Measurements from ENCODE around the gene QARS1.
A peak's percentile ranks its signal among the peaks of the same experiment; 100 is the strongest.

The QARS1 gene

DNA sequence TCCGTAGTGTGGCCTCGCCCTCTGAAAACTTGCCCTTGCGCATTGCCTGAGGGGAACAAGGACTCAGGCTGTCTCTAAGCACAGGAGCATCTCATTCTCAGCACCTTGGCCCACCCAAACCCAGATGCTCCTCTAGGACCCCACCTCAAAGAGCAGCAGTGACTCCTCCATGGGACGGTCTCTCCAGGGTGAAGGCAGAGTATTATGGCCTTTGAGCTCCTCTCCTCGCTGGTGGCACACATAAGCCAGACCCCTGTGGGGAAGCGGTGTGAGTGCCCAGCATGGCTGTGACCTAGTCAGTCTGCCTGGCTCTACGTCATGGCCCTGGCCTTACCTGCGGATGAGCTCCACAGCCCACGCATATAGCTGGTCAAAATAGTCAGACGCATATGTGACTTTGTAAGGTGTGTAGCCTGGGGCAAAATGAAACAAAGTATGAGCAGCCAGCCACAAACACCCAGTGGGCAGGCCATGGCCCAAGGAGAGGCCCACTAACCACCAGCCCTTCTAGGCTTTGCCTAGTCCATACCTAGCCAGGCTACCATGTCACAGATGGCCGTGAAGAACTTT, 4.4 kb downstream of the QARS1 start:
- no peak overlapping the region for H3K27ac Mint-ChIP-seq
- no peak overlapping the region for H3K4me3 Mint-ChIP-seq
- peaks cover 55% of the 10 kb centered on the region for H3K36me3 Mint-ChIP-seq (ENCODE audit: low read depth)
- H3K9me3 Mint-ChIP-seq, result no peaks in the 10 kb centered on the region
- H3K4me1 Mint-ChIP-seq (ENCODE audit: low read depth), result peaks cover 23% of the 10 kb centered on the region
- H3K27me3 Mint-ChIP-seq, result no peaks in the 10 kb centered on the region

DNA sequence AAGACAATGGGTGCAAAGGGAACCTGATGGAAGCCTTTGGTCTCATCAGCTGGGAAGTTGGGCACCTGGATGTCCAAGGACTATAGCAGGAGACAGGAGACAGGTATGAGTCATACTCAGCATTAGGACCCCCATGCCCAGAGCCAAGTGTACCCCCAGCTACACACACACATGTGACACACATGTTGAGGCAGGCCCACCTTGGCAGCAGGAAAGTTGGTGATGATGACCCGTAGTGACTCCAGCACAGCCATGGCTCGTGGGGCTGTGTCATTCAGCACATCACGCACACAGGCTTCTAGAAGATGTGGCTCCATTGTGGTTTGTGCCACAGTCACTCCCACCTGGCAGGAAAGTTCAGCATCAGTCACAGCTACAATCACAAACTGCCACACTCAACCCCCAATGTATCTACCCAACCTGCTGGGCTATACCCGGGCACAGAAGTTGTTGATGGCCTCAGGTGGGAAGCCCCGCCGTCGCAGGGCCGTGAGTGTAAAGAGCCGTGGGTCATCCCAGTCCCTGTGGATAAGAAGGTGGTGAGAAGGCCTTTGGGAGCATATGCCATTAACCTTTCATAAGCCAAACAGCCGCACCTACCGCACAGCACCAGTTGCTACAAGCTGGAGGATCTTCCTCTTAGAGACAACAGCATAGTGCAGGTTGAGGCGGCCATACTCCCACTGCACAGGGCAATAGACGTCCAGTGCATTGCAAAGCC, 5.5 kb downstream of the QARS1 start:
- Mint-ChIP-seq H3K4me3 (no peak overlapping the region), H3K9me3 (no peaks in the 10 kb centered on the region), H3K27me3 (no peaks in the 10 kb centered on the region), H3K4me1 (ENCODE audit: low read depth) (peaks cover 20% of the 10 kb centered on the region), H3K36me3 (ENCODE audit: low read depth) (peaks cover 52% of the 10 kb centered on the region), H3K27ac (peak overlapping the region; percentile 55)

DNA sequence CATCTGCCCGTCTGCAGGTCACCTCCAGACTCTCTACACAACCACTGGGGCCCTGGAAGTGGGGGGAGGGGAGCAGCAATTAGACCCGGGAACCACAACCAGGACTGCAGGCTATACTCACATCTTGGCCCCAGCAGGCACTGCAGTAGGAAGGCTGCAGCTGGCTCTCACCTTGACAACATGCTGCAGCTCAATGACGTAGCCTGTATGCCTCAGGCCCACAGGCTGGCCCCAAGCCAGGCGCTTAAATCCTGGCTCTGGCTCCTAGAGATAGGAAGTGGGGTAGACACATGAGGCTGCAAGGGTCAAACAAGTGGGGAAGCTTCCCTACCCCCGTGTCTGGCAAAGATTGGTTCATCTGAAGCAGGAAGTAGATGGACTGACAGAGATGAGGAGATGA, 6.1 kb downstream of the QARS1 start:
- no peaks in the 10 kb centered on the region for H3K9me3 Mint-ChIP-seq
- no peak overlapping the region for H3K4me3 Mint-ChIP-seq
- H3K27me3 Mint-ChIP-seq, result no peaks in the 10 kb centered on the region
- no peak overlapping the region for H3K27ac Mint-ChIP-seq
- peaks cover 14% of the 10 kb centered on the region for H3K4me1 Mint-ChIP-seq (ENCODE audit: low read depth)
- H3K36me3 Mint-ChIP-seq (ENCODE audit: low read depth), result peaks cover 50% of the 10 kb centered on the region

DNA sequence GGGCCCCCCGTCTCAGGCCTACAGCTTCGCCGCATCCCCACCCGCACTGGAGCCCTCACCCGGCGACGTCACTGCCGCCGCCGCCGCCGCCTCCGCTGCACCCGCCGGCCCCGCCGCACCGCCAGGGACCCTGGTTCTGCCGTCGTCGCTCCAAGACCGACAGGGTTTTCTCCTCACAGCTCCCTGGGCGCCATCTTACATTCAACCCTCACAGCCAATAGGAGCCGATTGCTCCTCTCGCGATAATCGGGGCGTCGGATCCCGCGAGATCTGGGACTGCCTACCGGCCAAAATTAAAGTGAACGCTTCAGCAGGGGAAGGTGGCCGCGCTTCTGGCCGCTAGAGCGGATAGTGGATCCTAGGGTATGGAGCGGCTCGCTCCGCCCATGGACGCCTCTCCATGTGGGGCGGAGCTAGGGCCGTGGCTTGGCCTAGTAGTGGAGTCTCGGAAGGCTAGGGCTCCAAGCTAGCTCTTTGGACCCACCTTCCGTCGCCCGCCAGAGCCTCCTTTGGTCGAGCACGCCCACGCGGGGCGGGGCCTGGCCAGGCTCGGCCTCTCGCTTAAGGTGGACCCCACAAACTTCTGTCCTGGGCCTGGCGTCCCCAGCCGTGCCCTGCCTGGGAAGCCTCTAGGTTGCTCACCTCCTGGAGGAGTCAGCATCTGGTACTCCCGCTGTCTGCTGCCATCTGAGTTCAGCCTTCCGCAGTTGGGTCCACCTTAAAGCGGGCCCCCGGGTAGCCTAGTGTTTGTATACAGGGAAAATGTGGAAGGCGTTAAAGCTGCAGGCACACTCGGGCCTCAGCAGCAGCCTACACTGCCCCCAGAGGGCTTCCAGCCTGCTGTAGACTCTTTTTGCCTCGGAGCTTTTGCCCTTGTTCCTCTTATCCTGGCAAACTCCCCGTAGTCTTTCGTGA, 10.4 kb downstream of the QARS1 start, which contains the start of gene QRICH1:
Gene QRICH1, minus strand, starts transcription at position 219 of the 915 bp plus-strand sequence. CDS start 17,054 bp downstream, outside the sequence.
- H3K27me3 Mint-ChIP-seq, result no peaks in the 10 kb centered on the region
- H3K9me3 Mint-ChIP-seq, result no peaks in the 10 kb centered on the region
- peaks cover 40% of the 10 kb centered on the region for H3K36me3 Mint-ChIP-seq (ENCODE audit: low read depth)
- peaks cover 42% of the 10 kb centered on the region for H3K4me1 Mint-ChIP-seq (ENCODE audit: low read depth)
- peak within 1 kb of the TSS; percentile 92 for H3K4me3 Mint-ChIP-seq
- peak within 1 kb of the TSS; percentile 94 for H3K27ac Mint-ChIP-seq

DNA sequence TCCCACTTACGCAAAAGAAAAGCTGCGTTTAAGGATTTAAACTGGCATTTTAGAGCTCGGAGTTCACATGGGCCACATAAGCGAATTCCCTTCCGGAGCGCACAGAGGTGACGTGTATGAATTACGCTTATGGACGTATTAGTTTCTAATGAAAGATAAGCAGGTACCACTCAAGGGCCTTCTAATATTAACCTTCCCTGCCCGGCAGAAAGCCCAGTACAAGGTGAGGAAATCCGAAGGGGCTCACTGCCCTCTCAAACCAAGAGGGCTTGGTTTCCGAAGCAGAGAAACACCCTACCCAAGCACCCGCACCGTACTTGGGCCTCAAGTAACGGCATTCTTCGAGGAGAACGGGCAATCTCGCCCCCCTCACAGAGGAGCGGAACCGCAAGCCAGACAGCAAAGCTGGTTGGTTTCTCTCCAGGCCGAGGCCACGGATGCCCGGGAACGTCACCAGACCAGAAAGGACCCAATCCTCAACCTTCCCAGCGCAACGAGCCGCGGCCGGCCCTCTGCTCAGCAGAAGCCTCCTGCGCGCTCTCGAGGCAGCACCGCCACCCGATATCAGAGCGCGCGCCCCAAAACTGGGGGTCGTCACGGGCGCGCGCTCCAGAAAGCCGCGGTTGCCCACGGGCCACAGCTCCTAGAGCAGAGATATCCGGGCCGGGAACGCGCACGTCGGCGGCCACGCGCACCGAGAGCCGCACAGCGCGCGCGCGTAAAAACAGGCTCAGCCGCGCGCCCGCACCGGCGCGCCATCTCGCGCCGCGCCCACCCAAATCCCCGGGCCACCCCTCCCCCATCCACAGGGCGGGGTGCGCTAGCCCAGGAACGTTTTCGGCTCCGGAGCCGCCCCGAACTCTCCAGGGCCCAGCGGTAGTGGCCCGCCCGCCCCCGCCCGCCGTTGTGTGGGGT, 11.4 kb downstream of the QARS1 start:
- Mint-ChIP-seq H3K9me3 (no peaks in the 10 kb centered on the region), H3K27ac (peak overlapping the region; percentile 94), H3K27me3 (no peaks in the 10 kb centered on the region), H3K4me3 (peak overlapping the region; percentile 92), H3K36me3 (ENCODE audit: low read depth) (peaks cover 34% of the 10 kb centered on the region), H3K4me1 (ENCODE audit: low read depth) (peaks cover 42% of the 10 kb centered on the region)

DNA sequence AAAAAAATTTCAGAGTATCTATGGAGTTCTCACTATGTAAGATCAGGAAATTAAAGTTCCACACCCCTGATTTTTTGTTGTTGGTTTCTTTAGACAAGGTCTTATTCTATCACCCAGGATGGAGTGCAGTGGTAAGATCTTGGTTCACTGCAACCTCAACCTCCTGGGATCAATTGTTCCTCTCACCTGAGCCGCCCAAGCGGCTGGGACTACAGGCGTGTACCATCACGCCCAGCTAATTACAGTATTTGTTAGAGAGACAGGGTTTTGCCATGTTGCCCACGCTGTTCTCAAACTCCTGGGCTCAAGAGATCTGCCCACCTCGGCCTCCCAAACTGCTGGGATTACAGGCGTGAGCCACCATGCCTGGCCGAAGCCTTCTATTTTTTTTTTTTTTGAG, 23.1 kb downstream of the QARS1 start:
- Mint-ChIP-seq H3K36me3 (ENCODE audit: low read depth) (peaks cover 11% of the 10 kb centered on the region), H3K9me3 (no peaks in the 10 kb centered on the region), H3K27me3 (no peaks in the 10 kb centered on the region), H3K4me1 (ENCODE audit: low read depth) (no peaks in the 10 kb centered on the region), H3K27ac (no peak overlapping the region), H3K4me3 (no peak overlapping the region)

DNA sequence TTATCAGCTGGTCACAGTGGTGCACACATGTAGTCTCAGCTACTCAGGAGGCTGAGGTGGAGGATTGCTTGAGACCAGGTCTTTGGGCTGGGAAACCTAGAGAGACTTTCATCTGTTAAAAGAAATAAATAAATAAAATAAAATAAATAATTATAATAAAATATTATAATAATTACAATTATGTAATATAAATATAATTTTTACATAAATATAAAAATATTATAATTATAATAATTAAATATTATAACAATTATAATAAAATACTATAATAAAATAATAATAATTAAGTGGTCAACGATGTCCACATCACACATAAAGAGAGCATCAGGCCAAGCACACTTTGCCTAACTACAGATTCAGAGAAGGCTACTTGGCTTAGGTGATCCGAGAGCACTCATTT, 25.3 kb downstream of the QARS1 start:
- Mint-ChIP-seq H3K27ac (no peak overlapping the region), H3K4me1 (ENCODE audit: low read depth) (no peaks in the 10 kb centered on the region), H3K9me3 (no peaks in the 10 kb centered on the region), H3K36me3 (ENCODE audit: low read depth) (peaks cover 26% of the 10 kb centered on the region), H3K27me3 (no peaks in the 10 kb centered on the region), H3K4me3 (no peak overlapping the region)

DNA sequence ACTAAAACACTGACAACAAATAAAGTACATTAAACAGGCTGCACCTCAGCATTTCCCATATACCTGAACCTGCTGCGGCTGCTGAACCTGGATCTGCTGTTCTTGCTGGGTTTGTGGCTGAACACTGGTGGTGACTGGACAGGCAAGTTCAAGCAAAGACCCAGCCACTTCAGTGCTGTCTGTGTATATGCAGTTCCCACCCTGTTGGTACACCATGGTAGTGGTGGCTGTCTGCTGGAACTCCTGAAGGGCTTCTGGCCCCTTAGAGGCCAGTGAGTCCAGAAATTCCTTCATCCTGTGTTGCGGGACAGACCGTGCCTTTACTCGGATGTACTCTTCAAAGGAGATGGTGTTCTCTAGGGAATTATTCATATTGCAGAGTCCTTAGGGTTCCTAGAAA, 27.9 kb downstream of the QARS1 start:
- no peak overlapping the region for H3K4me3 Mint-ChIP-seq
- no peaks in the 10 kb centered on the region for H3K4me1 Mint-ChIP-seq (ENCODE audit: low read depth)
- H3K36me3 Mint-ChIP-seq (ENCODE audit: low read depth), result peaks cover 47% of the 10 kb centered on the region
- H3K27ac Mint-ChIP-seq, result no peak overlapping the region
- no peaks in the 10 kb centered on the region for H3K9me3 Mint-ChIP-seq
- H3K27me3 Mint-ChIP-seq, result no peaks in the 10 kb centered on the region

DNA sequence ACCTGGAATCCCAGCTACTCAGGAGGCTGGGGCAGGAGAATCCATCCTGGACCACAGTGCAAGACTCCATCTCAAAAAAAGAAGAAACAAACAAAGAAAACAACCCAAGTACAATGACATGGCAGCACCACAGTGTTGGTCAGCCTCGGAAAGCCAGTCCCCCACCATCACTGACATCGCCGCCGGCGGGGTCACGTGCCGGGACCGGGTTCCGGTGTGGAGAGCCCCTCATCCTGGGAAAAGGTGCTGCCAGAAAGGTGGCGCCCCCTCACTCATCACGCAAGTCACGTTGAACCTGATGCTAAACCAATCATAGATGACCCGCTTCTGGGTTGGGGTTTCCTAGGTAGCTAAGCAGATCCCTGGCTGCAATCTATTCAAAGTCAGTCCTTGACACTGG, 28.4 kb downstream of the QARS1 start:
- Mint-ChIP-seq H3K27me3 (no peaks in the 10 kb centered on the region), H3K36me3 (ENCODE audit: low read depth) (peaks cover 52% of the 10 kb centered on the region), H3K27ac (no peak overlapping the region), H3K4me3 (no peak overlapping the region), H3K4me1 (ENCODE audit: low read depth) (no peaks in the 10 kb centered on the region), H3K9me3 (no peaks in the 10 kb centered on the region)

DNA sequence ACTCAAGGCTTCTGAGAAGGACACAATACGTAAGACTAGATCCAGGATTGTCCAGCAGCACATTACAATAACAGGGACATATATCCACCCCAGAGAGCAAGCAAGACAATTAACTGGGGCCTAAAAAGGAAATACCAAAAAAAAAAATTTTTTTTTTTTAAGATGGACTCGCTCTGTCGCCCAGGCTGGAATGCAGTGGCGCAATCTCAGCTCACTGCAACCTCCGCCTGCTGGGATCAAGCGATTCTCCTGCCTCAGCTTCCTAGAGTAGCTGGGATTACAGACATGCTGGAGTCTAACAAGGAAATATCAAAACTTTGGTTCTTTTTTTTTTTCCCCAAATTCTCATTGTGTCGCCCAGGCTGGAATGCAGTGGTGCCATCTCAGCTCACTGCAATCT, 46.5 kb downstream of the QARS1 start:
- Mint-ChIP-seq H3K27ac (no peak overlapping the region), H3K4me1 (ENCODE audit: low read depth) (peaks cover 4% of the 10 kb centered on the region), H3K27me3 (no peaks in the 10 kb centered on the region), H3K9me3 (no peaks in the 10 kb centered on the region), H3K36me3 (ENCODE audit: low read depth) (peaks cover 48% of the 10 kb centered on the region), H3K4me3 (no peak overlapping the region)

DNA sequence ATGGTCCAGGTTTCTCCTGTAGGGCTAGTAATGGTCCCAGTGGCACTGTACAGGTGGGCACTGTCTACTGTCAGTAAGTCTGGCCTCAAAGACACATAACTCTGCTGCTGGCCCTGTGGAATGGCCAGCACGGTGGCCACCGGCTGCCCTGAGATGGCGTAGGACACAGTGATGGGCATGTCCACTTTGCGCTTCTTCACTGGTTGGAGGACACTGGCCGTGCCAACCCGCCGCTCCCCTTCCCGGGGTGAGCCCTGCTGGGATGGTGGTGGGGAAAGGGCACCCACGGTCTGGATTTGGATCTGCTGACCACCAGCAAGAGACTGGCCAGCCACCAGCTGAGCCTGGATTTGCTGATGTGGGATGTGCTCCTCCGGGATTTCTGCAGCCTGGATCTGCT, 47.3 kb downstream of the QARS1 start:
- Mint-ChIP-seq H3K27ac (no peak overlapping the region), H3K27me3 (no peaks in the 10 kb centered on the region), H3K9me3 (no peaks in the 10 kb centered on the region), H3K4me3 (no peak overlapping the region), H3K4me1 (ENCODE audit: low read depth) (peaks cover 4% of the 10 kb centered on the region), H3K36me3 (ENCODE audit: low read depth) (peaks cover 52% of the 10 kb centered on the region)

DNA sequence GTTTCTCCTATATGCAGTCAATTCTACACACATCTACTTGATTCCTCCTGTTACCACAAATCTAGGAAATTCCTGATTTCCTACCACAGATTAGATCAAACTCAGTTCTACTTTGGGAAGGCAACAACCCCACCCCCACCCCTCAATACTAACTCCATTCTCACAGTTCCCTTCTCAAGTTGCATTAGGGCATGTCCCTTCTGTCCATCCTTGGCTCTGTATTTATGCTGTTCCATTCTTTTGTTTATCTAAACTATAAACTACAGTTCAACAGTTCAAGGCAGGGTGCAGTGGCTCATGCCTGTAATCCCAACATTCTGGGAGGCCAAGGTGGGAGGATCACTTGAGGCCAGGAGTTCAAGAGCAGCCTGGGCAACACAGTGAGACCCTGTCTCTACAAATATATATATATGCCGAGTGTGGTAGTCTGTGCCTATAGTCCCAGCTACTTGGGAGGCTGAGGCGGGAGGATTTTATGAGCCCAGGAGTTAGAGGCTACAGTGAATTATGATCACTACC, 50.2 kb downstream of the QARS1 start:
- no peak overlapping the region for H3K27ac Mint-ChIP-seq
- peaks cover 61% of the 10 kb centered on the region for H3K36me3 Mint-ChIP-seq (ENCODE audit: low read depth)
- no peaks in the 10 kb centered on the region for H3K9me3 Mint-ChIP-seq
- no peaks in the 10 kb centered on the region for H3K4me1 Mint-ChIP-seq (ENCODE audit: low read depth)
- H3K27me3 Mint-ChIP-seq, result no peaks in the 10 kb centered on the region
- H3K4me3 Mint-ChIP-seq, result no peak overlapping the region

DNA sequence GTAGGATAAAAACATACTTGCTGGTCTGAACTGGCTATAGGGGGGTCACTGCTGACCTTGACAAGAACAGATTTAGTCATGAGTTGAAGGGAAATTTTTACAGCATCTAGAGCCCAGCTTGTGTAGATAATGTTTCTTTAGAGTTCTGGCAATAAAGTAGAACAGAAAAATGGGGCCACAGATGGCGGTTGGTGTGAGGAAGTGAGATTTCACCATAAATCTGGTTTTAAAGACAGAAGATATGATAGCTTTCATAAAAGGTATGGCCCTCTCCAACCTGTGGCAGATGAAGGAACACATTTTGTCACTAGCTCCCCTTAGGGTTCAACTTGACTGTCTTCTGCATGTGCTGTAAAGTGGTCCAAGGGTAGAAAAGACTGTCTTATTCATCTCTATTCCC, 51.0 kb downstream of the QARS1 start:
- Mint-ChIP-seq H3K36me3 (ENCODE audit: low read depth) (peaks cover 61% of the 10 kb centered on the region), H3K27me3 (no peaks in the 10 kb centered on the region), H3K9me3 (no peaks in the 10 kb centered on the region), H3K4me3 (no peak overlapping the region), H3K27ac (no peak overlapping the region), H3K4me1 (ENCODE audit: low read depth) (no peaks in the 10 kb centered on the region)

Data from stimulated activated naive CD8-positive, alpha-beta T cell treated with anti-CD3 and anti-CD28 coated beads, Interleukin-15, Interleukin-2, amounts not matched to agents 100 ng/mL and 50 ng/mL, for 24 hours (primary cell).